ENCODE data around the gene ORM1.

DNA sequence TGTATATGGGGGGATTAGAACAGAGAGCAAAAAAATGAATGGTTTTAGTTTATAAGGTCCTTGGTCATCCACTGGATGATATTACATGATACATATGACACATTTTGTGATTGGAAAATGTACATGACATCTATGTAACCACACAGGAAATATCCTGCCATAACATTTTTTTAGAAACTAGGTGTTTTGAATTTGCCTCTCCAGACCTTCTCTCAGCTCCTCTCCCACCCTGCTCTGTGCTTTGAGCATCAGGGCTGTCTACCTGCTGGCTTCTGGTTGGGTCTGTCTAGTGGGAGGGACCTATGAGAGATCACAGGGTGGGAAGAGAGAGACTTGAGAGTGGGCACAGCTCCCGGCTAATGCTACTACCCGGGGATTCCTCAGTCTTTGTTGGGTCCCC is 40.5 kb downstream of the ORM1 start:
- TF ChIP-seq POLR2A (IDR thresholded peaks at IDR 0.05) (no peak), POLR2AphosphoS5 (IDR thresholded peaks at IDR 0.05) (no peak)
- TF ChIP-seq, protein P1, sequence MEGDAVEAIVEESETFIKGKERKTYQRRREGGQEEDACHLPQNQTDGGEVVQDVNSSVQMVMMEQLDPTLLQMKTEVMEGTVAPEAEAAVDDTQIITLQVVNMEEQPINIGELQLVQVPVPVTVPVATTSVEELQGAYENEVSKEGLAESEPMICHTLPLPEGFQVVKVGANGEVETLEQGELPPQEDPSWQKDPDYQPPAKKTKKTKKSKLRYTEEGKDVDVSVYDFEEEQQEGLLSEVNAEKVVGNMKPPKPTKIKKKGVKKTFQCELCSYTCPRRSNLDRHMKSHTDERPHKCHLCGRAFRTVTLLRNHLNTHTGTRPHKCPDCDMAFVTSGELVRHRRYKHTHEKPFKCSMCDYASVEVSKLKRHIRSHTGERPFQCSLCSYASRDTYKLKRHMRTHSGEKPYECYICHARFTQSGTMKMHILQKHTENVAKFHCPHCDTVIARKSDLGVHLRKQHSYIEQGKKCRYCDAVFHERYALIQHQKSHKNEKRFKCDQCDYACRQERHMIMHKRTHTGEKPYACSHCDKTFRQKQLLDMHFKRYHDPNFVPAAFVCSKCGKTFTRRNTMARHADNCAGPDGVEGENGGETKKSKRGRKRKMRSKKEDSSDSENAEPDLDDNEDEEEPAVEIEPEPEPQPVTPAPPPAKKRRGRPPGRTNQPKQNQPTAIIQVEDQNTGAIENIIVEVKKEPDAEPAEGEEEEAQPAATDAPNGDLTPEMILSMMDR (IDR thresholded peaks at IDR 0.05) = no peak
